ENCODE results near the gene CEBPZOS.

GRCh38 chr2:37156857-37157714, 39.2 kb upstream of the CEBPZOS start, which contains the start of gene EIF2AK2:
- TF ChIP-seq CTCF (tag by site-specific recombination; IDR thresholded peaks at IDR 0.05) (no peak), KLF16 (tag by site-specific recombination; IDR thresholded peaks at IDR 0.05) (no peak), REST (tag by site-specific recombination; IDR thresholded peaks at IDR 0.05) (no peak), ZBTB7A (tag by site-specific recombination; IDR thresholded peaks at IDR 0.05; ENCODE audit: low read depth) (no peak), ZNF169 (tag by site-specific recombination; IDR thresholded peaks at IDR 0.05) (no peak), ZNF121 (tag by site-specific recombination; IDR thresholded peaks at IDR 0.05) (no peak), RBAK (tag by site-specific recombination; IDR thresholded peaks at IDR 0.05) (no peak), ZNF707 (tag by site-specific recombination; IDR thresholded peaks at IDR 0.05) (no peak)

Measured in HEK293 (cell line).